Daoy (cell line): ENCODE data around the gene COLQ. TPM values are rescaled to one million over a fixed set of nuclear protein-coding genes. Genes with fewer than 3 reads are reported as not detected.
"Not testable (repeated sequence)": the region's sequence is repeated elsewhere in the genome, so short reads cannot be mapped to it uniquely, and the experiment has no call there.

Source experiments
- DNase-seq: peaks from one replicate; pipeline ENCODE4 v3.0.0-alpha.2; 2015; ENCODE audit warnings: low read depth
- total RNA-seq: library from RNA; depleted of rRNA; stranded (reverse); fragments of >200 nt; shearing (Covaris generic); gene quantifications from 2 replicates; pipeline ENCODE4 v1.2.3, GENCODE V29; 2014

Gene COLQ
- total RNA-seq, 1 experiment from 2014 or later, result 0.29 TPM

DNA sequence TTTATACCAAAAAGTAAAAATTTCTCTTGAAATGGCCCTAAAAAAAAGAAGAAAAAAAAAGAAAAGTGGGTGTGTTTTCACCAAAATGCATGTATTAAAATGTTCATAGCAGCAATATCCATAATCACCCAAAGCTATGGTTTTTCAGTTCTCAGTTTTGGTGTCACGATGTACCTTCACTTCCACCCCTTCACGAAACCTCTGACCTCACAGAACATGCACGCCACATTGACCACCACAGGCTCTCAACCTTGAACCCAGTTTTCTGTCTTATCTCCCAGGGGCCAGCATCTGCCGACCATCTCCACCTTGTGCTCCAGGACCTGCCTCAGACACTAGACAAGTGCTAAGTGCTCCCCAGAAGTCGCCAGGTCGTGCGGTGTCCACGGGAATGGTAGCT, 30.4 kb downstream of the COLQ start:
- no peak for DNase-seq

DNA sequence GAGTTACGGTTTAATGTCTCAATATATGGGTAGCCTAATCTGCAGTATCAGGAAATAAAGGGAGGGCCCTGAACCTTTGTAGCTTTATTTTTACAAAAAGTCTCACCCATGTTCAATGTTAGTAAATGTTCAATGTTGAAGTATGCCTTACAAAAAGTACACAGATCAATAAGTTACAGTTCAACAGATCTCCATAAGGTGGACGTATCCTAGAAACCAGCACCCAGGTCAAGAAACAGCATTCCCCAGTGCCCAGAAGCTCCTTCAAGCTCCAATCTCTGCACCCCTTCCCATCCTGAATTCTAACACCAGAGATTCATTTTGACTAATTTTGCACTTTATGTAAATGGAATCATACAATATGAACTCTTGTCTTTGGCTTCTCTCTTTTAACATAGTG, 31.3 kb downstream of the COLQ start:
- DNase-seq, result no peak

DNA sequence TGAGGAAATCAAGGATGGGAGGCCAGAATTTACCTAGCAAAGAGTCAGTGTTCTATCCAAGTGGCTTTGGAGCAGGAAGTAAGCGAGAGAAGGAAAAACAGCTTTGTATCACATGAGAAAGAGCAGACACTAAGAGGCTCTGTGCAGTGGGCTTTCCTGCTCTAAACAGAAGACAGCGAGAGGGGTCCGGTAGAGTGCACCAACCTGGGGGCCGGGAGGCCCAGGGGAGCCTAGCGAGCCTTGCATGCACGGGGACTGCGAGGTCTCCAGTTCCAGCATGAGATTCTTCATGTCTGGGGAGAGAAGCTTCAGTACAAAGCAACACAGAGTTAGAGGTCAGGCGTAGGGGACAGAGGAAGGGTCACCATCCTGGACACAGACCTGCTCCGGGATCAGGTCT, 33.5 kb downstream of the COLQ start:
- DNase-seq, result no peak

DNA sequence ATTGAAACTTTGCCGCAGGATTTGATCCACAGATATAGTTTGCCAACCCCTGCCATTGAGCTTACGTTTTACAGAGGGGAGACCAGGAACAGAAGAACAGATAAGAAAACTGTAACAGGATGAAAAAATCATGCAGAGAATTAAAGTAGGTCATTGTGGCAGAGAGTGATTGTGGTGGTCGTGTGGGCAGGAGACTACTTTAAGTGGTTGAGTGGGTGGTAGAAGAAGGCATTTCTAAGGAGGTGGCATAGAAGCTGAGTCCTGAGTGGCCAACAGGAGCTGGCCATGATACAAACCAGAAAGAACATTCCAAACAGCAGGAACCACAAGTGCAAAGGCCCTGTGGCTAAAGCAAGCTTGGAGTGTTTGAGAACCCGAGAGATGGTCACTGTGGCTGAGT, 34.5 kb downstream of the COLQ start:
- DNase-seq, result no peak

DNA sequence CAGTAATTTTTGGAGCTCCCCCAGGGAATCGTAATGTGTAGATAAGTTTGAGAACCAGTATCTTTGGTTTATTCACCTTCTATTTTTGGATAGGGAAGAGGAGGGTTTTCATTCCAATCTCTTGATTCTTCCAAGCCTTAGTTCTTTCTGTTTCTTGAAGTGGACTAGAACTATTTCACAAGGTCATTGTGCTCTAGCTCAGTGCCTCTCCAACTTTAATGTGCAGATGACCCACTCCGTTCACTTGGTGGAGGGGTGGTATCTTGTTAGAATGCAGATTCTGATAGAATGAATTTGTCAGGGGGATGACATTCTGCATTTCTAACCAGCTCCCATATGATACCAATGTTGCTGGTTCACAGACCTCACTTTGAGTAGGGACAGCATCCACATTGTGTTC, 35.5 kb downstream of the COLQ start:
- DNase-seq, result no peak

DNA sequence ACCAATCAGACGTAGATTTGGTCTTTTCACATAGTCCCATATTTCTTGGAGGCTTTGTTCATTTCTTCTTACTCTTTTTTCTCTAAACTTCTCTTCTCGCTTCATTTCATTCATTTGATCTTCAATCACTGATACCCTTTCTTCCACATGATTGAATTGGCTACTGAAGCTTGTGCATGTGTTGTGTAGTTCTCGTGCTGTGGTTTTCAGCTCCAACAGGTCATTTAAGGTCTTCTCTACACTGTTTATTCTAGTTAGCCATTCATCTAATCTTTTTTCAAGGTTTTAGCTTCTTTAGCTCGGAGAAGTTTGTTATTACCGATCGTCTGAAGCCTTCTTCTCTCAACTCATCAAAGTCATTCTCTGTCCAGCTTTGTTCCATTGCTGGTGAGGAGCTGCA, 37.0 kb downstream of the COLQ start:
- DNase-seq, result not testable (repeated sequence)

DNA sequence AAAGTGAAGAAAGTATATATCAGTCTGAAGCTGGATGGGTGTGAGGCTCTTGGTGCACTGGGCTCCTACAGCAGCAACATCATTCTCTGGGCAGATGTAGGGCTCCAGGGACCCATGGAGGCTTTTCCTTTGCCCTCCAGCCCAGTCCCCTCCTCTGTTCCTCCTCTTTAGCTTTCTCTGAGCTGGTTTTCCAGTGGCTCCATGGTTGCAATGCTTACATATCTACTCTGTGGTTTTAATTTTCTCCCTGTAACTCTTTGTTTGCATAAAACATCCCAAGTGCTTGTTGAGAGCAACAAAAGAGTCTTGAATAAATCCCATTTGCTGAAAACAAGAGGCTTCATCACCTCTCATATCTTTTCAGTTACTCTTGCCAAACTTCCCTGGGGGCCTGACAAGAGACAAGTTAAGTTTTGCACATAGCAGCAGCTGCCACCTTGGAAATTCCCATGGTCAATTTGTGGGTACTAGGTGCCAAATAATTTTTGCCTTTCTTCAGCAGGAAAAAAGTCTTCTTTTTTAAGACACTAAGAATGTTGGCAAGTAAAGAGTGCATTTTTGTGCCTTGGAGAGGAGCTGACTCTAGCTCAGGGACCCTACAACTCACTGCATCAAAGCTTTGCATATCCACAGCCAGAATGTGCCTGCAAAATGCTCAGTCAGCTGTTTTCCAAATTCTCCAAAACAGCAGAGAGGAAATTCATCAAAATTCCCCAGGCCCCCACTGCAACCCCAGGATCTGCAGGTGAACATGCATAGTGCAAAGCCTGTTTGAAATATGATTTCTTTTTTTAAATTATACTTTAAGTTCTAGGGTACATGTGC, 41.9 kb downstream of the COLQ start:
- DNase-seq, result no peak

DNA sequence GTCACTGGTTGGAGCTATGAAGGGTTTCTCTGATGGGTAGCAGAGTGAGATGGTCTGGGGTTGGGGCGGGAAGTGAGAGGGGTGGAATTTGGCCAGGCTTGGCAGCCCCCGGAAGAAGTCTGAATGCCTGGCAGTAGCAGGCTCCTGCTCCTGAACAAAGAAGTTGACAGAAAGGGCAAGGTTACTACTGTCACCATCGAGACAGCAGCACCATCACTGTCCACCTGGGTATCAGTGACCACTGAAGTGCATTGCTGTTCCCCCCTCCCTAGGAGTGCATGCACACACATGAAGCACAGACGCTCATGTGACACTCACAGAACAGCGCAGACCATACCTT, 42.9 kb downstream of the COLQ start:
- DNase-seq, result no peak

DNA sequence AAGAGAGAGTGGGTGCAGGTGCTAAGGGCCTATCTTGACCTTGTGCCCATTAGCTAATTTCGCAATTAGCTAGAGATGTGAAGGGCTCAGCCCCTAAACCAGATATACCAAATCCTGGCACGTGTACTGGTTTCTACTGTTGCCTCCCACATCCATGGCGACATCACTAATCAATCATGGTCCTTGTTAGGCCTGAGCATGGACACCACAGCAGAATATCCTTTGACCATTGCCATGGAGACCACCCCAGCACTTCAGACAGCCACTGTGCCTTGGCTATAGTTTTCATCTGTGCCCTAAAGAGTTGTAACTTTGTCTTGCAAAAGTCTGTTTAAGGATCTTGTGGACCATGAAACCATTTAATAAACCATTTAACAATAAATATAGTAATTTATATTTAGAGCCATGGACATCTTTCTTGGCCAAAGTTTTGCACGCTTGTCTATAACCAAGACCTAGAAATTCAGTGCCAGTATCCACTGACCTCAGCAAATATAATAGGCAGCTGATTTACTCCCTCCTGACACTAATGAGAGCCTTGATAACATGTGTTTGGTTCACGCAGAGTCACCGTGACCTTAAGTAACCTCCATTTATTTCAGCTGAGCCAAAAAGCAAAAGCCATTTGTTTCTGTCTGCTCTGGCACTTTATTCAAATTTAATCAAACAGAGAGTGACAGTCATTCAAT, 43.4 kb downstream of the COLQ start:
- DNase-seq, result no peak

DNA sequence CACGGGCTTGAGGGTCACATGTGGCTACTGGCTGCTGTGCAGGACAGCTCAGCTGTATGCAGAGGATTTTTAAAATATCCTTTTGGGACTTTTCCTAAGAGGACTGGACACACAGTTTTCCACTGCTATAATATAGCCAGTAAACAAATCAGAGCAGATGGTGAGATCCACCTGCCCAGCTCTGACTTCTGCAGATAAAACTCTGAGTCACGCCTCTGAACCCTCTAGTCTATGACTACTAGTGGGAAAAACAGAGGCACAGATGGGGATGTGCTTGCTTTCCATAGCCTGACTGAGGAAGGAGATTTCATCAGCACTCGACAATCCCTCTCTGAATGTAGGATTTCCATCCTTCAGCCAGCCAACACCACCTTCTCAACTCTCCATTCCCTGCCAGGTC, 45.1 kb downstream of the COLQ start:
- DNase-seq, result no peak

DNA sequence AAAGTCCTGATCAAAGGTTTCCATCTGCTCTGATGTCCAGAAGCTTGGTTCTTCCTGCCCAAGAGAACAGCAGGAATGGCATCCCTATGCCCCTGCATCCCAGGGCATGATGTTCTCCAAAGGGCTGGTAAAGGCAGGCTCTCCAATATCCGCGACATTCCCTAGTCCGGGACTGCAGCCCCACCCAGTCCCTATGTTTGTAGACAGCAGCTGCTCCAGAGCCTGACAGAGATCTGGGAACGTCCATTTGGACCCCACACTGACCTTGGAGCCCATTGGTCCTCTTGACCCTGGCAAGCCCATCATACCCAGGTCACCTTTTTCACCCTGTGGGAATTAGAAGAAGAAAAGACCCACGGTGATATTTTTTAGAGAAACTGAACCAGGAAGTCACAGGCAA, 46.3 kb downstream of the COLQ start:
- DNase-seq, result no peak

DNA sequence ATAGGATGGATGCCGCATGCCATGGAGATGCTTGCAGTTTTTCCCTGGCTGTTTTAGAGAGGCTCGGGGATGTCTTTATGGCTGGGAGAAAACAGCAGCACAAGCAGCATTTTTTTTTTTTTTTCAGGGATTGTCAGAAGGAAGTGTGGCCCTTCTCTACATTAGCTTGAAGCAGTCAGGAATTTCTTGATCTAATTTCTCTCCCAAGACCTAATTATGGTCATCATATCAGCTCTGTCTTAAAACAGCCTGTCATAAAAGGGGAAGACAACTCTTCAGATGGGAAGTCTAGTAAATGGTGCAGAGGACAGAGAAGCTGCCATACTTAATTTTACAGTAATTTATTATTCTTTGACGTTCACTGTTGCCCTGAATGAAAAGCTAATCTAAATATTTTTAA, 49.6 kb downstream of the COLQ start:
- DNase-seq, result no peak

DNA sequence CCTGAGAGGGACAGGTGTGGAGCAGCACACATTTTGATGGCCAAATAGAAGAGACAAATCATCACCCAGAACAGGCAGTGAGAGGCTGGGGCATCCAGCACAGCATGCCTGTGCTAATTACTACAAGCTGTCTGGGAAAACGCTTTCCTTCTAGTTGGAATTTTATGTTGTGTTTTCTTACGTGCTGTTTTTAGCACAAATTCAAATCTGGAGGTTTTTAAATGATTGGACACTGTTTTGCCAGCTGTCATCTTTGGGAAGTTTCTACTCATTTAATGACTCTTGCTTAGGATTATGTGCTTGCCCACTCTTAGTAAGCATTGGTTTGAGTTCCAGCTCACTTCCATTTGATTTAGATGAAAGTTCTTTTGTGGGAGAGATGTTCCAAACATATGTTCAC, 50.7 kb downstream of the COLQ start:
- no peak for DNase-seq

DNA sequence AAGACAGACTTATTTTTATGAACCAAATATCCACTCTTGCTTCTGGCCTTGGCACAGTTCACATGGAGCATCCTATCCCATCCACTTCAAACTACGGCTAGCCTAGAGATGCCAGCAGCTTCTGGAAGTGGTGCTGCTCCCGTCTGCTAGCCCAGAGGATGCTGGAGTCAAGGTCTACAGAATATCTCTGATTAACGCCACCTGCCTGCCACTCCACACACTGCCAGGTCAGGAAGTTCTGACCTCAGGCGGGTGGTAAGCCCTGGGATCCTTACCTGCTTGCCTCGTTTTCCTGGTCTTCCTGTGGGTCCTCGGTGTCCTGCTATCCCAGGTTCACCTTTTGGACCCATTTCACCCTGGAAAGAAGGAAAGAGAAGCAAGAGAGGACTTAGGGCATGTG, 51.2 kb downstream of the COLQ start:
- no peak for DNase-seq

DNA sequence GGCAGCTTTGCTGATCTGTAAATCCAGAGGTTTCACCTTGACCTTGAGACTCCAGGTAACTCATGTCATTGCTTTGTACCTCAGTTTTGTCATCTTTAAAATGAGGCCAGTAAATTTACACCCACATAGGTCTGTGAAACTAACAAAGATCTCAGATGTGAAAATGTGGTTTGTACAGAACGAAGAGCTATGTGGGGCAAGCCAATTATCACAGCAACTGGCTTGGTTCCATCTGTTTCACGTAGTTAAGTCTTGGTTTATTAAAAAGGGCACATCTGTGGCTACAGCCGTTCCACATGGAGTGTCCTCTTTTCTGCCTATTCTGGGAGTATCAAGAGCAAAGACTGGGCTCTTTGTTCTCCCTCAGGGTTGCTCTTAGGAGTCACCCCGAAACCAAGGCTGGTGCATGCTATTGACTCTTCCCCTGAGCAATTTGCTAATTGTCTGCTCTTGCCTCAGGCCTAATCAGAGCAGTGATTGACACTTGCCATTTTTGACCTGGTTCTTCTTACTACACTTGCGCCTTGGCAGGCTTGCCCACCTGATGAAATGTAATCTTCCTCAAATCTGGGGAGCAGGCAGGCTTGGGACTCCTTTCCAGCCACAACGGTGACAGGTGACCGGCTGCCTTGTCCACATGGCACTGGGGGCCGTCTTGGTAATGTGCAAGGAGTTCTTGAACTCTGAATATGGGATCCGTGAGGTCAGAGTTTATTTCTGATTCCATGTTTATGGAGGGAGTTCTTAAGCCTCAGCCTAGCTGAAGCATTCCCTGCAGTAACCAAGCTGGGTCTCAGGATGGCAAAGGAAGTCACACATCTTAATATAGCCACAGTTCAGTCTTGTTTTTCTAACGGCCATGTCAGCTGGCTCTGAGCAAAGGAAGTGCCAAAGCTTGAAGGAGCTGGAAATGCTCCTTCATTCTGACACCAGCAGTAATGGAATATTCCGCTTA, 54.0 kb downstream of the COLQ start:
- no peak for DNase-seq

DNA sequence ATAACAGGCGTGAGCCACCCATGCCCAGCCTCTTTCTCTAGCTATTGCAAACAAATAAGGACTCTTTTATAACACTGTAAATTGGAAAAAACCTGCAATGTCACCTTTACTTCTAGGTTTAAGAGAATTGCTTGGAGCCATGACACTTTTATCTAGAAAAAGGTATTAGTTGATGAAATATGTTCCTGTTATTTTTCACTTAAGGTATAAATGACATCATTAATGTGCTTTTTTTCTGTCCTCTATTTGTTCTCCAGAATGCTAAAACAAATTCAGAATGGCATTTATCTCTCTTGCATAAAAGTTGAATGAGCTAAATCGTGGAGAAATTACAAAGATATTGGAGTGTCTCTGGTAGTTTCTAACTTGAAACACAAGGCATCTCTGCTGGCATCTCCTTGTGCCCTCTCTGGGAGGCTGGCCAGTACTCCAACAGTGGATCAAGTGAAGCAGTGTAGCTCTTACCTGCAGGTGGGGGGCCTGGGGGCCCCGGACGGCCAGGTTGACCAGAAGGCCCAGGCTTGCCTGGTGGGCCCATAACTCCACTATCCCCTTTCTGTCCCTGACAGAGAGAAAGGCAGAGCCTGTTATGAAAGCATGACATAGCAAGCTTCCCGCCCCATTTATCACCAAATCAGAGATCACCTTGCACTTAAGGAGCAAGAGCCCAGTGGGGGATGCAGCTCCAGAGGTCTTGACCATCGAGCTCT, 55.5 kb downstream of the COLQ start:
- DNase-seq, result no peak

DNA sequence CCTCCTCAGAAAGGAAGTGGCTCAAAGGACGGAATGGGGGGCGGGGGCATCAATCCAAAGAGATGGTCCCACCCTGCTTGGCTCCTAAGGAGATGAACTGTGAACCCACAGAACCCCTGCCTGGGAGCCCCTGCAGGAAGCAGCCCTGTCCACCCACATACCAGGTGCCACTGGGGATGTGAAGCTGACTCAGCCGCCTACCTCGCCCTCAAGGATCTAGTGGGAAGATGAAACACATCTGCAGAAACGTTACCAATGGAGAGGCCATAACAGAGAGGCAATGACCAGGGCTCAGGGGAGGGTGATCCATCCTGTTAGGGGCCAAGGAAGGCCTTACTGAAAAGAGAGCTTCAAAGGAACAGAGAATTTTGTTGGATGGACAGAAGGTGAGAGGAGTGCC, 59.1 kb downstream of the COLQ start:
- DNase-seq, result no peak

DNA sequence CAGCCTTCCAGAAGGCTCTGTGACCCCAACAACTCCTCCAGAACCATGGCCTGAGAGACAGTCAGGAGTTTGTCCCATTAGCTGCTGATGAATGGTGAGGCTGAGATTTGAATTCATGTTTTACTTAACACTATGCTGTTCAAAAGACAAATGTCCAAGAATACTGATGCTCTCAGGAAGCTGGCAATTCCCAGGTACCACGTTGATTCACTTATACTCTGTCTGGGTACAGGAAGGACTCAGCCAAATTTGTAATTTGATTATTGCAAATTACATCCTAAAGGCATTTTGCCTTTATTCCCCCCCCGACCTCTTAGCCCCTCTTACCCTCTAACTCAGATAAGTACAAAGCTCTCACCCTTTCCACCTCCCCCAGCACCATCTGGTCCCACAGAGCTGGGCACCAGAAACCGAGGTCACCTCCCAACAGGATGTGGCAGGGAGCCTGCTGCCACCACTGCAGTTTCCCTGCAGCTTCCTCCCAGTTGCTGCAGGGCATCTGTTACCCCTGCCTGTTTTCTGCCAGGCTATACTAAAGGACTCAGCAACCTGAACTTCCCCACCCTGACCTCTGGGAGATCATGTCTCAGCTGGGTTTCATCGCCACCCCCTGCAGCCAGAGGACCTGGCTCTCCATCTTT, 60.5 kb downstream of the COLQ start:
- DNase-seq, result no peak

DNA sequence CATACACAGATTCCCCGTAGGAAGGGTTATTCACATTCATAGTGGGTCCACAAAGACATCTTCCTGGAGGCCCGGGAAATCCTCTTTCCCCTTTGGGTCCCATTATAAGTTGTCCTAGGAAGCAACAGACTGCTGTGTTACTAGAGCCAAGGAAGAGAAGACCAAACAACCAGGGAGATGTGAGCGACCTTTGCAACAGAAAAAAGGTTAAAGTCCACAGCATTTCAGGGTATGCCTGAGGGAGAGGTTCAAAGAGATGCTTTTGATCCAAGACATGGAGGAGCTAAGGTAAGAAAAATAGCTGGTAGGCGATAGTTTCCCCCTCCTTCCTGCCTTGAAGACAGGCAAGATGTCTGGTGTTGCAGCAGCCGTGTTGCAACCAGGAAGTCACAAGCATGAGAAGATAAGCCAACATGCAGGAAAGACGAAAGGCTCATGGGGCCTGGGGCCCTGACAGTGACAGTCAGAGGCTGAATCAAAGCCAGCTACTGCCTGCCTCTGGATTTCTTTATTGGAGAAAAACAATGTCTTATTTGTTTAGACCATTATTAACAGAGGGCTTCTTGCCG, 63.2 kb downstream of the COLQ start:
- no peak for DNase-seq

DNA sequence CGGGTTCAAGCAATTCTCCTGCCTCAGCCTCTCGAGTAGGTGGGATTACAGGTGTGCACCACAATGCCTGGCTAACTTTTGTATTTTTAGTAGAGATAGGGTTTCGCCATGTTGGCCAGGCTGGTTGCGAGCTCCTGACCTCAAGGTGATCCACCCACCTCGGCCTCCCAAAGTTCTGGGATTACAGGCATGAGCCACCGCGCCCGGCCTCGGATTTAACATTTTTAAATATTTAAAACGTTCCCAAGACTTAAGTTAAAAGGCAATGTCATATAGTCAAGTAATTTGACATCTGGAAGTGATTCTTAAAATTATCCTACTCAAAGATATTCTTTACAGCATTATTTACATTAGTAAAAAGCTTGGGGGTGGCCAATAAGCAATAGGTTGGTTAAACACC, 64.6 kb downstream of the COLQ start:
- not testable (repeated sequence) for DNase-seq

DNA sequence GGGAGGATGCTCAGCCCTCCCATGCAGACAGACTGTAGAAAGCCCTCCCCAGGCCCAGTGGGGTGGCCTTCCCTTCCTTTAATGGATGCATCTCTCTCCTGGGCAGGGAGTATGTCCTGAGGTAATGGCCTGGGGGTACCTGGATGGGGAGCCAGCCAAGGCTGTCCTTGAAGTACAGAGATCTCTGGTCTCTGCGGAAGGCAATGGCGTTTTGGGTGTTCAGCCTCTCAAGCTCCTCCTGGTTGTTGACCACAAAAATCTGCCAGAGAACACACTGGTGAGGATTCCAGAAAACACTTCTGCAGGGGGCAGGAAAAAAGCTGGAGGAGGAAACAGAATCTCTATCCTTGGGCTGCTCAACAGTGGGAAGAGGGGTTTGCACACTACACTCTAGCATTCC, 65.2 kb downstream of the COLQ start:
- no peak for DNase-seq
